Measurements from ENCODE around the gene ZNF316.

- TF ChIP-seq JUNB (IDR thresholded peaks at IDR 0.05; ENCODE audit: unreplicated experiment) (no peak), CTCF (conservative IDR thresholded peaks at IDR 0.05; ENCODE audit: low read depth in 2 of 2) (no peak), CREB1 (CRISPR knock-in tag; IDR thresholded peaks at IDR 0.05; ENCODE audit: low read depth) (no peak), POLR2AphosphoS5 (IDR thresholded peaks at IDR 0.05; ENCODE audit: low read depth) (no peak), EZH2 (IDR thresholded peaks at IDR 0.05; ENCODE audit: low read depth, unreplicated experiment) (no peak), EZH2phosphoT487 (IDR thresholded peaks at IDR 0.05; ENCODE audit: unreplicated experiment) (no peak), ZNF114 (CRISPR knock-in tag; IDR thresholded peaks at IDR 0.05) (no peak), NANOG (IDR thresholded peaks at IDR 0.05; ENCODE audit: borderline replicate concordance) (no peak), REST (IDR thresholded peaks at IDR 0.05; ENCODE audit: unreplicated experiment) (no peak)
These were observed 30.1 kb upstream of the ZNF316 start for GRCh38 chr7:6606866-6607583.

Measured in GM23338 (cell line).